Esophagus mucosa (tissue), 1 donor: ENCODE data around the gene CDC14B. TPM values are rescaled to one million over a fixed set of nuclear protein-coding genes. Genes with fewer than 3 reads are reported as not detected.
A peak's percentile ranks its signal among the peaks of the same experiment; 100 is the strongest.
"Not testable (repeated sequence)": the region's sequence is repeated elsewhere in the genome, so short reads cannot be mapped to it uniquely, and the experiment has no call there.

Source experiments
- ATAC-seq: fragments of 200-7000 bp; cut with Tn5 transposase; one replicate; pipeline ENCODE4 v1.9.1; 2020
- total RNA-seq: library from RNA; stranded (reverse); gene quantifications from one replicate; pipeline ENCODE4 v1.2.4, GENCODE V29; 2023
- donor health status: DM: yes; HTN: yes; CAD: no.

The CDC14B gene
- total RNA-seq = 7.0 TPM

DNA sequence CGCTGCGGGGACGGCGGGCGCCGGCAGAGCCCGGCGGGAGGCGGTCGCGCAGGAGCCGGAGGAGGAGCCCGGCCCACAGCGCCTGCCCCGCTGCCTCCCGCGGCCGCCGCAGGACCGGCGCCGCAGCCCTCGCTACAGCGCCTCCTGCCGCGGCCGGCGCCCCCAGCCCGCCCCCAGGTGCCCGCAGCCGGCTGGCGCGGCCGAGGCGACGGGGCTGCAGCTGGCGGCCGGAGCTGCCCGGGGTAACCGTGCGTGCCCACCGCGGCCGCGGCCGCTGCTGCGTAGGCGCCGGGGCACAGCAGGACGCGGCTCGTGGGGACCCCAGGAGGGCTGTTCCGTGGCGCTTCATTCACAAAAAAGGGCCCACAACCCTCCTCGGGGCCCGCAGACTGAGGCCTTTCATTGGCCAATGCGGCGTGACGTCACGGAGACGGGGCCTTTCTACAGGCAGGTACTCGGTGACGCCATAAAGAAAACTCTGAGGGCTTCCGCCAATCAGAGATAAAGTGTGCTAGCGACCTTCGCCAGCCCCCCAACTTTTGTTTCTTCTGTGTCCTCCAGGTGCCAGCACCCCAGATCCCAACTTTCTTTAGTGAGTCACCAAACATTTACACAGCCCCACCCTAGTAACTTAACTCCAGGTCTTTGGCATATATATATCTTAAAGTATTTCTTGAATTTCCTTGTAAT lies at the start of gene CDC14B:
Gene CDC14B, minus strand, starts transcription at position 353 of the 690 bp plus-strand sequence. CDS start 465 bp downstream, outside the sequence.
- peak; percentile 69 for ATAC-seq

DNA sequence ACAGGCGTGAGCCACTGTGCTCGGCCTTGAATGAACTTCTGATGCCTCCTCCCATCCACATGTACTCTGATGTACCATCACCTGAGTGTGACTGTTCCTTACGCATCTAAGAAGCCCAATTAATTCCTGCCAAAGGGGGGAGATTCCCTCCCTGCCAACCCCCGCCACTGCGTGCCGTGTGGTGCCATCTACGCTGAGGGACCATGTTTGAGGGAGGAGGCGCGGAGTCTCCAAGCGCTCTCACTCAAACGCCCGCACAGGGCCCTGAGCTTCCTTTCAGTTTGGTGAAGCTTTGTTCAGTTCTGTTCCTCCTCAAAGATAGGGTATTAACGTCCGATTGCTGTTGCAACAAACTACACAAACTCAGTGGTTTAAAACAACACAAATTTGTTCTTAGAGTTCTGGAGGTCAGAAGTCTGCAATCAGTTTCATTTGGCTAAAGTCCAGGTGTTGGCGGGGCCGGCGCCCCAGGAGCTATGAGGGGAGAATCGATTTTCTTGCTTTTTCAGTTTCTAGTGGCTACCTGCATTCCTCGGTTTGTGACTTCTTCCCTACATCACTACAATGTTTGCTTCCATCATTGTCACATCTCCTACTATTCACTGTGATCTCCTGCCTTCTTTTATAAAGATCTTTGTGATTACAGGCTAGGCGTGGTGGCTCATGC lies 49.4 kb upstream of the CDC14B start:
- ATAC-seq = no peak

DNA sequence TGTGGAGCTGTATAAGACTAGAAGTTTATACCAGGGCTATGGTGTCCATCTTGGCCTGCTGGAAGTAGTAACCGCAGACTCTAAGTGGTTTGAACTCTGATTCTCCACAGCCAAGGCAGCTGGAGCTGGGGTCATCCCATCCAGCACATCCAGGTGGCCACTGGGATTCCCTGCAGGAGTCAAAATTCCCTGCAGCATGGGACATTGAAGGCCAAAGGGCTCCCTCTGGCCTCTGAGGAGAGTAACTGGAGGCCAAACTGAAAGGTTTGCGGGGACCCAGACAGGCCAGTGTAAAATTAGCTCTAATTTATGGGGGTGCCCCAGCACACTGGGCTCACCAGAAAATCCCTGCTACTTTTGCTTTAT lies 47.7 kb upstream of the CDC14B start:
- ATAC-seq = no peak

DNA sequence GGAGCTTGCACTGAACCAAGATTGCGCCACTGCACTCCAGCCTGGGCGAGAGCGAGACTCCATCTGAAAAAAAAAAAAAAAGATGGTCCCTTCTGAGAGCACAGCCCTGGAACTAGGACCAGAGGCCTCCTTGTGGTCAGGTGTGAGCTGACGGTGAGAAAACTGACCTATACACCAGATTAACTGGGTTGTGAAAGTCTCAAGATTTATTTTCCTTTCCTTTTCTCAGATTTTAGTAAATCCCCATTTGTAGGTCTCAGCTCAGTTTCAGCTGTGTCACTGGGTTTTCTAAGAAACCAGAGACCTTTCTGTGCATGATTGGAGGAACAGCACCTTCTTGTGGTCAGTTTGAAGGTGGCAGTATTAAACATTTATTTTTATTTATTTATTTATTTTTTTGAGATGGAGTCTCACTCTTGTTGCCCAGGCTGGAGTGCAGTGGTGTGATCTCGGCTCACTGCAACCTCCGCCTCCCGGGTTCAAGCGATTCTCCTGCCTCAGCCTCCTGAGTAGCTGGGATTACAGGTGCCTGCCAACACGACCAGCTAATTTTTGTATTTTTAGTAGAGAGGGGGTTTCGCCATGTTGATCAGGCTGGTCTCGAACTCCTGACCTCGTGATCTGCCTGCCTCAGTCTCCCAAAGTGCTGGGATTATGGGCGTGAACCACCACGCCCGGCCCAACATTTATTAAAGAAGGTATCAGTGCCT lies 47.2 kb upstream of the CDC14B start:
- ATAC-seq = peak; percentile 63

DNA sequence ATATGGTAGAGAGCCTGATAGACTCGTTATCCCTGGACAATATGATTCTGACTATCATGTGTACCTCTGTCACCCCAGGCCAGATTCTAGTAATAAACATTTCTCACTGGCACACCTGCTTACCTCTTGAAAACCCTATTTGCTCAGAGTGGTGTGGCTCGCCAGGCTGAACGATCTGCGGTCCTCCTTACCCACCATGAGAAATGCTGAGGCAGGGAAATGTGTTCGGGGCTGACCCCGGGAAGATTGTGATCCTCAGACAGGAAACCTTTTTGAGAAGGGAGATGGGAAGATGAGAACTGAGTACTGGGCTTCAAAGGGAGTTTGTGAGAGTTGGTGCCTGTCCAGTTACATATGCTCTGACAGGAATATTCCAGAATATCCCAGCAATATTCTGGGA lies 46.1 kb upstream of the CDC14B start:
- no peak for ATAC-seq

DNA sequence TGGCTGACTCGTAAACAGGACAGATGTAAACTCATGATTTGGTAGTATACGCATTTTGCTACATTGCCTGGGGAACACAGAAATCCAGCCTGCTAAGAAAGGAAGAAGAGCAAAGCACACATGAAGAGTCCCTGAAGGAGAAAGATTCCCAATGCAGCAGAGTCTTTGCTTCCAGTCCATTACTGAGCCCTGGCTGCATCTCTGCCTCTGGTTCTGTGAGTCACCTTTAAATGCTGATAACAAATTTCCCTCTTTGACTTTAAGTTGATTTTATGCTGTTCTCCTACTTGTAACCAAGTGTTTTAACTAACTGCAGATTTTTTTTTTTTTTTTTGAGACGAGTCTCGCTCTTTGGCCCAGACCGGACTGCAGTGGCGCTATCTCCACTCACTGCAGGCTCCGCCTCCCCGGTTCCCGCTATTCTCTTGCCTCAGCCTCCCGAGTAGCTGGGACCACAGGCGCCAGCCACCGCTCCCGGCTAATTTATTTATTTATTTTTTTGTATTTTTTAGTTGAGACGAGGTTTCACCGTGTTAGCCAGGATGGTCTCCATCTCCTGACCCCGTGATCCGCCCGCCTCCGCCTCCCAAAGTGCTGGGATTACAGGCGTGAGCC lies 44.0 kb upstream of the CDC14B start:
- ATAC-seq = no peak

DNA sequence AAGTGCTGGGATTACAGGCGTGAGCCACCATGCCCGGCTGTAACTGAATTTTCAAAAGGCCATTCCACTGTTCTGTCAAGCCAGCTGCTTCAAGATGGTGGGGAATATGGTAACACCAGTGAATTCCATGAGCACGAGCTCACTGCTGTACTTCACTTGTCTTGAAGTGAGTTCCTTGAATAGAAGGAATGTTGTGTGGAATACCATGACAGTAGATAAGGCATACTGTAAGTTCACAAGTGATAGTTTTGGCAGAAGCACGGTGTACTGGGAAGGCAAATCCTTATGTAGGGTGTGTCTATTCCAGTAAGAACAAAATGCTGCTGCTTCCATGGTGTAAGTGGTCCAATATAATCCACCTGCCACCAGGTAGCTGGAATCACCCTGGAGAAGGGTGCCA lies 42.1 kb upstream of the CDC14B start:
- no peak for ATAC-seq

DNA sequence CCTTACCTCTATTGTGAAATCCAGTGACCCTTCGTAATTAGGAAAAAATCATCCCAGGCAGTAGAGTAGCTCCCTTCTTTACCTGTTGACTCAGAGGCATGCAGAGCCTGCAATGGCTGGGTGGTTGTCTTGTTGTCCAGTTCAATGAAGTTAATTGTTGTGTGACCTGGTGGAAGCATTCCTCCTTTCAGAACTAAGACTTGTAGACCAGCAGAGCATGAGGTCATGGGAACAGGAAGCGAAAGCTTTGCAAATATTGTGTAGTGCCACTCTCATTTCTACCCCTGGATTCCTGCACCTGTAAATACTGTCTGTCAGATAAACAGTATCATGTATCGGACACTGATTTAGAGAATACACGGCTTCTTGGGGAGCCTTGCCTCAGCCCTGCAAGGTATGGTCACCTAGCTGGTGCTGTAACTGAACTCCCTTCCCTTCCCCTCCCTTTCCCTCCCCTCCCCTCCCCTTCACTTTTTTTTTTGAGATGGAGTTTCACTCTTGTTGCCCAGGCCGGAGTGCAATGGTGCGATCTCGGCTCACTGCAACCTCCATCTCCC lies 41.1 kb upstream of the CDC14B start:
- no peak for ATAC-seq

DNA sequence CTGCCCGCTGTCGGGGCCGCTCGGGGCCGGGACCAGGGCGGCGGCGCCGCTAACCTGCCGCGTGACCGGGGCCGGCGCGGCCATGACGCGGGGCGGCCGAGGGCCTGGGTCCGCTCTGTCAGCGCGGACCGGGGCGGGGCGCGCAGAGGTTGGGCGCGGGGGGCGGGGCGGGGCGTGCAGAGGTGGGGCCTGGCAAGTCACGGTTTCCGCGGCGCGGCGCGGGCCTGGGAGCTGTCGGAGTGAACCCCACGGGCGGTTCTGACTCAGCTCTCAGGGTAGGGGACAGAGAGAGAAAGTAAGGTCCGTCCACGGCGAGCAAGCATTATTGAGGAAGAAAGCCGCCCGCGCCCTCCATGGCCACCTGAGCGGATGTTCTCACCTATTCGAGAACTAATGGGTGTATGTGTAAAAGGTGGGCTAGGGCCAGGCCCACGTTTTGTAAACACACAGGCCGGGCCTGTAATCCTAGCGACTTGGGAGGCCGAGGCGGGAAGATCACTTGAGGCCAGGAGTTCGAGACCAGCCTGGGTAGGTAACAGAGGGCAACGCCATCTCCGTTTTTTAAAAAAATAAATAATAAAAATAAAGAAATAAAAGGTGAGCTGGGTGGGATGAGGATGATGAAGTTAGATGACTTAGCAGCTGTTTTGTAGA lies 35.7 kb upstream of the CDC14B start, which contains the start of gene PRXL2C:
Gene PRXL2C, minus strand, starts transcription at position 120 of the 654 bp plus-strand sequence. Its CDS starts 36 bp downstream, at position 84.
- ATAC-seq = peak; percentile 87

DNA sequence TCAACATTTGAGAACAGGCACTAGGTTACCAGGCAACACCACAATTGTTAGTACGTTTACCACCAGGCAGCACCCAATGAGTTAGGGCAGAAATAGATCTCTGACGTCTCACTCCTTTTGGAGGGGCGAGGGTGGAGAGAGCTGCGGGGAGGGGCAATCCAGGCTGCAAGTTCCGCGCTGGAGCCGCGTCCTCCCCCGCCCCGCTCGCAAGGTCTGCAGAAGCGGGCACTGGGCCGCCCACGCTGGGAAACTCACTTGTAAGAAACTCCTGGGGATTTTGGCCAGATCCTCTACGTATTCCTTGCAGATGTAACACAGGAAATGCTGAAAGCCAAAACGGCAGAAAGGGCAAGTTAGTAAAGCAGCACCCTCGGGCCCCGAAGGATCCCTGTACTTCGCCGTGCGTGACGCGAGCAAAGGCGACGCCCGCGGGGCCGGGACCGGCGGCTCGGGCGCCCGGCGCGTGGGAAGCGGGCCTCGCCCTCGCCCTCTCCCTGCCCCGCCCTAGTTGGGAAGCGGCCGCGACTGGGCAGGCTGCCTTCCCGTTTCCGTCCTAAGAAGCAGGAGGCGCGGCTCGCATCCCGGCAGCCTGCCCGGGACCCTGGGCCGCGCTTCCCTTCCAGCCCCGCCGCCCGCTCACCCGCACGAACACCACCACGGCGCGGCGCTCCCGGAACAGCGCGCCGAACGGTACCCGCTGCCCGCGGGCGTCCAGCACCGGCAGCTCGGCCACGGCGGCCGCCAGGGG lies 35.0 kb upstream of the CDC14B start:
- ATAC-seq = peak; percentile 82

DNA sequence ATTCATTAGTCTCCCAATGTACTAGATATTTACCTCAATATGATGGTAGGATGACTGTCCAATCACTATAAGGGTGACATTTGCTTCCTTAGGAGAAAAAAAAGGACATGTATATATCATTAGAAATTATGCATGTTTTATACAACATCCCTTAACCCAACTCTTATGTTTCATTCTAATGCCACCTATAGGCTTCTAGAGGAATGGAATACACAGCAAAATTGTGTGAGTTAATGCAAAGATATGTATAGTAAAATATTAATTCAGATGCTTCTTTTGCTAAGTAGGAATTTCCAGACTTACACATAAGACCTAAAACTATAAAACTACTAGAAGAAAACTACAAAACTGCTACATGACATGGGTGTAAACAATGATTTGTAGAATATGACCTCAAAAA lies 32.0 kb upstream of the CDC14B start:
- no peak for ATAC-seq

DNA sequence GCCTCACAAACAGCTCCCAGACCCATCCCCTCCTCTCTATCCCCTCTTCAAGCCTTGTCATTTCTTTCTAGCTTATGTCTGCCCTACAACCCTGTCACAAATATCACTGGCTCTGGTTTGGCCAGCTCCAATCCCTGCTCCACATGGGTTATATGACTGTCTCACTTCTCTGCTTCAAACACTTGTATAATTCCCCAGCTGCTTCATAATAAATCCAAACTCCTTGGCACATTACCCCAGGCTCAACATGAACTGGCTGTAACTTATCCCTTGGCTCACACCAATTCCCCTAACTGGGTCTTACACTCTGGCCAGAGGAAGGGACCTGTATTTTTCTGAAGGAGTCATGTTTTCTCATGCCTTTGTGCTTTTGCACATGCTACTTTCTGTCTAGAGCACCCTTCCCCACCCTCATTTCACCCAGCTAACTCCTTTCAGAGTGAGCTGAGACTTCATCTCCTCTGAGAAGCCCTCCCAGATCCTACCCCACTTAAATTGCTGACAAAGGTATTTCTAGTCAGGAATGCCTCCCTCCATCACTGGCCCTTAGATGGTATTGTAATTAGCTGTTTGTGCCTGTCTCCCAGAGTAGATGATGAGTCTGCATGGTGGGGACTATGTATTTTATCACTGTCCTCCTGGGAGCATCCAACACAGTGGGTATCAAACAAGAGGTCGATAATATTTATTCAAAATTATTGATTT lies 30.1 kb upstream of the CDC14B start:
- ATAC-seq = no peak

DNA sequence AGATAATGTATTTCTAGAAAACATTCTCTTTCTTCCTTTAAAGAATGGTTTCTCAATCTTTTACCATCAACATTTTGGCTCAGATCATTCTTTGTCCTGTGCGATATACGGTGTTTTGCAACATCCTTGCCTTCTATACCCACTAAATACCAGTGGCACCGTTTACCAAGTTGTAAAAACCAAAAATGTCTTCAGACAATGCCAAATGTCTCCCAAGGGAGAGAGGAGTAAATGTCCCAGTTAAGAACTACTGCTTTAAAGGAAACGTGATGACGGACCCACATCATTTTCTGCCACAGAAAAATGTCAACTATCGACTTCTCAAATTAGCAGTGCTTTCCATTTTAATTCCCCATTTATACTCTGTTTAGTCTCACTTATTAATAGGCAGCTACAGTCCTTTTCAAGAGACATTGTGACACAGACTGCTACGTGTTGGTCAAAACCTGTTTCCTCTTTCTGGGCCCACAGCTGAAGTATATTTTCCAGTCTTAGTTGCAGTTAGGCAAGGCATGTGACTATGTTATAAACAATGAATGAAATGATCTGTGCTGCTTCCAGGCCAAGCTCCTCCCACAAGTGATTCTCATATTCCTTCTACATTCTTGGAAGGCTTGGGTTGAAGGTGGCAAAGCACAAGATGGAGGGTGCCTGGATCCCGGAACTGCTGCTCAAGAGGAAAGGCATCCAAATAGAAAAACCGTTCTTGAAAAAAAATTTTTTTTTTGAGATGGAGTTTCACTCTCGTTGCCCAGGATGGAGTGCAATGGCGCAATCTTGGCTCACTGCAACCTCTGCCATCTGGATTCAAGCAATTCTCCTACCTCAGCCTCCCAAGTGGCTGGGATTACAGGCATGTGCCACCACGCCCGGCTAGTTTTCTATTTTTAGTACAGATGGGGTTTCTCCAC lies 26.7 kb upstream of the CDC14B start:
- no peak for ATAC-seq

DNA sequence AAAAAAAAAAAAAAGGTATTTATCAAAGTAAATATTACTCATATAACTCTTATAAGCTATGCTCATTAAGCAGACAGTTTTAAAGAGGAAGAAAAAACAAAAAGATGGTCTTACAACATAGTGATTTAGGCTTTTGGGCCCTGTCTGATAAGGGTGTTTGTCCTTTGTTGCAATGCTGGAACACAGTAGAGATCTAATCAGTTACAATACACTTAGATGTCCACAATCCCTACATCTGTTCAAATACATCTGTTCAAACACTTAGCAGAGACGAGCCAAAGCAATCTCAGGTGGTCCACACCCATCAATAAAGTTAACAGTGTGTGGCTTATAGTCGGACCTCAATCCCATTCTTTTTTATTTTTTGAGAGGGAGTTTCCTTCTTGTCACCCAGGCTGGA lies 24.5 kb upstream of the CDC14B start:
- ATAC-seq = no peak

DNA sequence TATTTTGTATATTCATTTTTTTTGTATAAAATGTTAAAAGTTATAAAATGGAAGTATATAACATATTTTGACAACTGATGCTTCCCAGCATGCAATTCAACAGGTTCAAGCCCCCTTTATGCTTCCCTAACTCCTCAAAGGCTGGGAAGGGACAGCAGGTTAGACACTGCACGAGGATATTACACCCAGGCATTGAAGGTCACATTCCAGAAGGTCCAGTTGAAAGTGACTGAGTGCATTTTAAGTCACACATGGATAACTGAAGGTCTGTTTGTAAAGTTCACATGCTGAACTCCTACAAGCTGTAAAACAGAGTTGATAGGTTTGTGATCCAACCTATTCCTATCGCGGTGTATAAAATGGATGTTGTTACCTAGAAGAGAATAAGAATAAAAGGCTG lies 21.9 kb upstream of the CDC14B start:
- ATAC-seq = no peak

DNA sequence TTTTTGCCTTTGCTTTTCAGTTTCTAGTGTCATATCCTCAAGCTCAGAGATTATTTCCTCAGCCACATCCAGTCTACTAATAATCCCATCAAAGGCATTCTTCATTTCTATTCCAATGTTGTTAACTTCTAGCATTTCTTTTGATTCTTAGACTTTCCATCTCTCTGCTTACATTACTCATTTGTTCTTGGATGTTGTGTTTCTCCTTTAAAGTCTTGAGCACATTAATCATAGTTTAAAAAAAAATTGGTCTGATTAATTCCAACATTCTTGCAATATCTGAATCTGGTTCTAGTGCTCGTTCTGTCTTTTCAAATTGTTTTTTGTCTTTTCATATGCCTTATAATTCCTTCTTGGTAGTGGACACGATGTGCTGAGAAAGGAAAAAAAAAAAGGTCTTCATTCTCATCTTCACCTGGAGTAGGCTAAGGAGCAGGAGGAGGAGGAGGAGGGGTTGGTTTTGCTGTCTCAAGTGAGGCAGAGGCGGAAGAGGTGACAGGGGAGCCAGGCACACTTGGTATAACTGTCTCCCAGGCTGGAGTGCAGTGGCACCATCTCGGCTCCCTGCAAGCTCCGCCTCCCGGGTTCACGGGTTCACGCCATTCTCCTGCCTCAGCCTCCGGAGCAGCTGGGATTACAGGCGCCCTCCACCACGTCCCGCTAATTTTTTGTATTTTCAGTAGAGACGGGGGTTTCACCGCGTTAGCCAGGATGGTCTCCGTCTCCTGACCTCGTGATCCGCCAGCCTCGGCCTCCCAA lies 19.1 kb upstream of the CDC14B start:
- no peak for ATAC-seq

DNA sequence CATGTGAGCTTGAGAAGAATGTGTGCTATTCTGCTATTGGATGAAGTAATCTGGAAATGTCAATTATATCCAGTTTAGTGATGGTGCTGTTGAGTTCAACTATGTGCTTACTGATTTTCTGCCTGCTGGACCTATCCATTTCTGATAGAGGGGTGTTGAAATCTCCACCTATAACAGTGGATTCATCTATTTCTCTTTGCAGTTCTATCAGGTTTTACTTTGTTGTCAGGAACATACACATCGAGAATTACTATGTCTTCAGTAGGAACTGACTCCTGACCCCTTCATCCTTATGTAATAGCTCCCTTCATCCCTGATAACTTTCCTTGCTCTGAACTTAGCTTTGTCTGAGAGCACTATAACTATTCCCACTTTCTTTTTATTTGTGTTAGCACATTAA lies 16.7 kb upstream of the CDC14B start:
- no peak for ATAC-seq

DNA sequence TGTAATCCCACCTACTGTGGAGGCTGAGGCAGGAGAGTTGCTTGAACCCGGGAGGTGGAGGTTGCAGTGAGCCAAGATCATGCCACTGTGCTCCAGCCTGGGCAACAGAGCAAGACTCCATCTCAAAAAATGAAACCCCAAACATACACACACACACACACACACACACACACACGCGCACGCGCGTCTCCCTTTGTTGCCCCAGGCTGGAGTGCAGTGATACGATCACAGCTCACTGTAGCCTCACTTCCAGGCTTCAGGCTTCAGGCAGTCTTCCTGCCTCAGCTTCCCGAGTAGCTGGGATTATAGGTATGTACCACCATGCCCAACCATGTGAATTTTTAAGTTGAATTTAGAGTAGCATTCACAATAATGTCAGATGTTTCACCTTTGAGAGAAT lies 13.9 kb upstream of the CDC14B start:
- not testable (repeated sequence) for ATAC-seq

DNA sequence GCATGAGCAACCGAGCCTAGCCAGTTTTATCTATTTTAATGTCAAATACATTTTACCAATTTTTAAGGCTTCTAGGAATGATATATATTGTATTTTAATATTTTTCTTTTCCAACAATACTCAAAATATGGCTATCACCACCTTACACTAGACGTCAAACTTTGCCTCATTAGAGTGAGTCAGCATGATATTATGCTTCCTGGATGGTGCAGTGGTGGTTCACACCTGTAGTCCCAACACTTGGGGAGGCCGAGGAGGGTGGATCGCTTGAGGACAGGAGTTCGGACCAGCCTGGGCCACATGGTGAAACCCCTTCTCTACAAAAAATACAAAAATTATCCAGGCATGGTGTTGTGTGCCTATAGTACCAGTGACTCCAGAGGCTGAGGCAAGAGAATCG lies 7.3 kb upstream of the CDC14B start:
- ATAC-seq = peak; percentile 54
